Effector memory CD8-positive, alpha-beta T cell (primary cell): ENCODE data around the gene LILRB1.
"Not testable (repeated sequence)": the region's sequence is repeated elsewhere in the genome, so short reads cannot be mapped to it uniquely, and the experiment has no call there.

ENCODE experiments used
- ATAC-seq: fragments of 150-1000 bp; cut with Tn5 transposase; replicated peaks from 2 replicates; pipeline ENCODE4 v1.10.0; 2021; ENCODE audit warnings: mild to moderate bottlenecking, moderate library complexity
- DNase-seq, 3 experiments: peaks; one replicate each; pipeline ENCODE4 v3.0.0; 2021
- H3K27ac Mint-ChIP-seq, 2 donors: one replicate each; pipeline ENCODE4 v1.8.0; 2022; ENCODE audit warnings: mild to moderate bottlenecking in 2 of 2, mixed read lengths in 2 of 2, moderate library complexity in 2 of 2
- H3K27me3 Mint-ChIP-seq, 2 donors: one replicate each; pipeline ENCODE4 v1.8.0; 2022; ENCODE audit warnings: mixed read lengths in 2 of 2
- H3K36me3 Mint-ChIP-seq: one replicate; pipeline ENCODE4 v1.8.0; 2022; ENCODE audit warnings: mild to moderate bottlenecking, moderate library complexity, mixed read lengths; ENCODE audit not compliant: insufficient read depth
- H3K4me1 Mint-ChIP-seq, 2 donors: one replicate each; pipeline ENCODE4 v1.8.0; 2022; ENCODE audit warnings: low read depth in 2 of 2, mixed read lengths in 2 of 2
- H3K4me3 Mint-ChIP-seq, 2 donors: one replicate each; pipeline ENCODE4 v1.8.0; 2022; ENCODE audit warnings: mild to moderate bottlenecking in 2 of 2, mixed read lengths in 2 of 2, moderate library complexity in 2 of 2
- H3K9me3 Mint-ChIP-seq, 2 donors: one replicate each; pipeline ENCODE4 v1.8.0; 2022; ENCODE audit warnings: mixed read lengths in 2 of 2
- total RNA-seq, 9 experiments: gene quantifications; one replicate each; lab custom pipeline; 2026; lab: John Stamatoyannopoulos, UW

The LILRB1 gene
- 0.13 to 25.2 (median 1.5) reads per million in 9 experiments for total RNA-seq

DNA sequence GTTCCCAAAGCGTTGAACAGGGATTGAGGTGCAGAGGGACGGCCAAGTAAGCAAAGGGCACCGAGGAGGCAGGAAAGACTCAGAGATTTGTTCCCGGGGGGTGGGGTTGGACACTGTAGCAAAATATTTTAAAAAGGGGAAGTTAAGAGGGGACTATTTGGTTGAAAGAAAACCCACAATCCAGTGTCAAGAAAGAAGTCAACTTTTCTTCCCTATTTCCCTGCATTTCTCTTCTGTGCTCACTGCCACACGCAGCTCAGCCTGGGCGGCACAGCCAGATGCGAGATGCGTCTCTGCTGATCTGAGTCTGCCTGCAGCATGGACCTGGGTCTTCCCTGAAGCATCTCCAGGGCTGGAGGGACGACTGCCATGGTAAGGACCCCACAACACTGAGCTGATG is at the start of gene LILRB1:
TSS of gene LILRB1 (plus strand) at position 223 of the 400 bp plus-strand sequence. CDS start 590 bp downstream, outside the sequence.
- Mint-ChIP-seq H3K4me3 (peak within 1 kb of the TSS; percentile 71 to 72), H3K27me3 (peaks cover 18 to 65% of the 10 kb centered on the region in 2 donors), H3K4me1 (peaks cover 11 to 30% of the 10 kb centered on the region in 2 donors), H3K27ac (peak within 1 kb of the TSS; percentile 29 to 85)
- DNase-seq, ATAC-seq, H3K36me3 Mint-ChIP-seq, H3K9me3 Mint-ChIP-seq: not testable (repeated sequence)

- Mint-ChIP-seq H3K4me3 (no peak overlapping the region), H3K4me1 (peaks cover 0 to 2% of the 10 kb centered on the region in 2 donors), H3K27ac (no peak overlapping the region), H3K36me3 (no peaks in the 10 kb centered on the region), H3K9me3 (peaks cover 0 to 2% of the 10 kb centered on the region in 2 donors), H3K27me3 (peaks cover 80 to 84% of the 10 kb centered on the region in 2 donors)
- DNase-seq (no peak), ATAC-seq (no peak)
Measured at GRCh38 chr19:54586397-54586796, 43.9 kb upstream of the LILRB1 start.

DNA sequence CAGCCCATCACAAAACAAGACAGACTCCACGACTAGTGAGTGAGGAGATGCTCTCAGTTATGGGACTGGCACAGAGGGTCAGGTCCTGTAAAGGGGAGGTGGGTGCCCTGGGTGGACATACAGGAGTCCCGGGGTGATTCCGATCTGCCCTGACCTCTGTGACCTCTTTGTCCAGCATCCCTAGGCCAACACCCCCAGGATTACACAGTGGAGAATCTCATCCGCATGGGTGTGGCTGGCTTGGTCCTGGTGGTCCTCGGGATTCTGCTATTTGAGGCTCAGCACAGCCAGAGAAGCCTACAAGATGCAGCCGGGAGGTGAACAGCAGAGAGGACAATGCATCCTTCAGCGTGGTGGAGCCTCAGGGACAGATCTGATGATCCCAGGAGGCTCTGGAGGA is 43.3 kb upstream of the LILRB1 start:
- H3K9me3 Mint-ChIP-seq = peaks cover 0 to 2% of the 10 kb centered on the region in 2 donors
- H3K4me1 Mint-ChIP-seq = peaks cover 0 to 2% of the 10 kb centered on the region in 2 donors
- ATAC-seq (no peak), DNase-seq (no peak)
- H3K4me3 Mint-ChIP-seq = no peak overlapping the region
- peaks cover 84 to 86% of the 10 kb centered on the region in 2 donors for H3K27me3 Mint-ChIP-seq
- no peak overlapping the region for H3K27ac Mint-ChIP-seq
- H3K36me3 Mint-ChIP-seq = no peaks in the 10 kb centered on the region

- not testable (repeated sequence) for H3K4me1 Mint-ChIP-seq, DNase-seq, H3K36me3 Mint-ChIP-seq, H3K9me3 Mint-ChIP-seq, H3K27ac Mint-ChIP-seq
- Mint-ChIP-seq H3K27me3 (peaks cover 64 to 85% of the 10 kb centered on the region in 2 donors), H3K4me3 (peak within 1 kb of the TSS in 1 of 2 donors; percentile 37)
- ATAC-seq = peak; percentile 21
Measured at GRCh38 chr19:54593445-54593844, 36.8 kb upstream of the LILRB1 start, which contains the start of gene LILRA1. Gene LILRA1, plus strand, starts transcription at chr19:54593632. Its CDS starts 613 bp downstream, at chr19:54594245.

DNA sequence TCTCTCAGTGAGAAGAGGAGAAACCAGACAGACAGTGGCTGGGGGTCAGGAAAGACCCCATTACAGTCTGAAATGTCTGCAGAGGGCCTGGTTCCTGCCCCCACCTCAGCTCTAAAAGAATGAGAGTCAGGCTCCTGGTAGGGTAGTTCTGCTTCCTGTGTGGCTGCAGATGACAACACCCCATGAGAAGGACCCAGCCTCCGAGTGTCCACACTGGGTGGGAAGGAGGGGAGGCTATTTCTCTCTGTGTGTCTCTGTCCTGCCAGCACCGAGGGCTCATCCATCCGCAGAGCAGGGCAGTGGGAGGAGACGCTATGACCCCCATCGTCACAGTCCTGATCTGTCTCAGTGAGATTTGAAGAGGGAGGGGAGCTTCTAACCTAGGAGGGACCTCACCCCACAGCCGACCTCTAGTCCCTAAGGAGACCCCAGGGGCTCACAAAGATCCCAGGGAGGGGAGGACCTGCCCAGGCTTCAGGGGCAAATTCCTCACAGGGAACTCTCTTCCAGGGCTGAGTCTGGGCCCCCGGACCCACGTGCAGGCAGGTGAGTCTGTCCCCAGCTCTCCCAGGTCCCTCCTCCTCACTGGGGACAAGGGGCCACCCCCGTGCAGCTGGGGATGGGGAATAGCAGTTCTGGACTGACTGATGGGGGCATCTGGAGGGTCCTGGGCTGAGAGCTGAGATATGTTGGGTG is 36.2 kb upstream of the LILRB1 start:
- H3K36me3 Mint-ChIP-seq, H3K9me3 Mint-ChIP-seq, DNase-seq, H3K4me1 Mint-ChIP-seq, H3K27ac Mint-ChIP-seq, ATAC-seq: not testable (repeated sequence)
- Mint-ChIP-seq H3K4me3 (peak overlapping the region in 1 of 2 donors; percentile 37), H3K27me3 (peaks cover 59 to 78% of the 10 kb centered on the region in 2 donors)

- H3K27ac Mint-ChIP-seq = no peak overlapping the region
- ATAC-seq = no peak
- H3K4me3 Mint-ChIP-seq = no peak overlapping the region
- no peak for DNase-seq
- H3K9me3 Mint-ChIP-seq = peaks cover 0 to under 1% of the 10 kb centered on the region in 2 donors
- peaks cover 52 to 72% of the 10 kb centered on the region in 2 donors for H3K27me3 Mint-ChIP-seq
- peaks cover 4% of the 10 kb centered on the region for H3K36me3 Mint-ChIP-seq
- H3K4me1 Mint-ChIP-seq = peaks cover 0 to 3% of the 10 kb centered on the region in 2 donors
Measured at GRCh38 chr19:54594737-54595136, 35.5 kb upstream of the LILRB1 start.

- not testable (repeated sequence) for H3K9me3 Mint-ChIP-seq, H3K27ac Mint-ChIP-seq, H3K4me3 Mint-ChIP-seq, H3K36me3 Mint-ChIP-seq, DNase-seq, H3K4me1 Mint-ChIP-seq, ATAC-seq
- H3K27me3 Mint-ChIP-seq = peaks cover 59 to 80% of the 10 kb centered on the region in 2 donors
Measured at GRCh38 chr19:54595680-54596436, 34.4 kb upstream of the LILRB1 start.

DNA sequence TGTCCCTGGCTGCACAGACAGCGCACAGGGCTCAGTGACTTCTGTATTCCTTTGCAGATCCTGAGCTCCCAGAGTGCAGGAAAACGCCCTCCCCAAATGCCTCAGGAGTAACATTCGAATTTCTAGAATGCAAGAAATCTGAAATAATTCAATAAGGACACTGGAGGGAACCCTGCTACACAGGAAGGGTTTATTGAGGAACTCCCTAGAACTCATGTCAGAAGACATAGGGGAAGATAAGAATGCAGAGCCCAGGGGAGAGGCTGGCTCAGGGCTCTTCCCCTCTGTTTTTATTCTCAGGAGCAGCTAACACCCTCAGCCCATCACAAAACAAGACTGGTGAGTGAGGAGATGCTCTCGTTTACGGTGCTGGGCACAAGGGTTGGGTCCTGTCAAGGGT is 30.1 kb upstream of the LILRB1 start:
- Mint-ChIP-seq H3K27me3 (peaks cover 30 to 44% of the 10 kb centered on the region in 2 donors), H3K9me3 (no peaks in the 10 kb centered on the region), H3K4me3 (no peak overlapping the region), H3K27ac (no peak overlapping the region), H3K36me3 (peaks cover under 1% of the 10 kb centered on the region), H3K4me1 (peaks cover 5 to 15% of the 10 kb centered on the region in 2 donors)
- ATAC-seq (no peak), DNase-seq (no peak)

GRCh38 chr19:54606230-54606629 is 24.1 kb upstream of the LILRB1 start:
- H3K4me3 Mint-ChIP-seq = no peak overlapping the region

DNA sequence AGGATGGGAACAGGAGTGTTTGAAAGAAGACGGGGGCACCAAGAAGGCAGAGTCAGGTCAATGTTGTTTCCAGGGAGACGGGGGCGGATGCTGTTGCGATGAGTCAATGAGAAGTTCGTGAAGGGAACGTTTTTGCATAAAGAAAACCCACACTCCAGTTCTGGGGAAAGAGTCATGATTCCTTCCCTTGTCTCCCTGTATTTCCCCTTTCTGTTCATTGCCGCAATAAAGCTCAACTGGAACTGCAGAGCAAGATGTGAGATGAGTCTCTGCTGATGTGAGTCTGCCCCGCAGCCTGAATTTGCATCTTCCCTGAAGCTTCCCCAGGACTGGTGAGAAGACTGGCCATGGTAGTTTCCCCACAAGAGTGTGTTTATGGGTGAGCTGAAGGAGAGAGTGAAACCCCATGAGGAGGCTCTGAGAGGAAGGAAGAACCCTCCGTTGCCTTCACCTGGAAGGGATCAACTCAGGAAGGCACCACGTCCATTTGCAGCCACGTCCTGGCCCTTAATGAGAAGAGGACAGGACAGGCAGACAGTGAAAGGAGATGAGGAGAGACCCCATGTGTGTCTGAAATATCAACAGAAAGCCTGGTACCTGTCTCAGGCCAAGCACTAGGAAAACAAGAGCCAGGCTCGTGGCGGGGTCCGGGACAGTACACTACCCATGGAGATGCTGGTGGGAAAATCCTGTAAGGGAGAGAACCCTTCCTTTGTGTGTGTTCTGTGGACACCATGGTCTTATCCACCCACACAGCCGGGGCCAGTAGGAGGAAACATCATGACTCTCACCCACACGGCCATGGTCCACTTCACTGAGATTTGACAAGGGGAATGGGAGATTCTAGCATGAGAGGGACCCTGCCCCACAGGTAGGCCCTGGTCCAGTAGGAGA is 23.1 kb upstream of the LILRB1 start:
- no peak for ATAC-seq

More at GRCh38 chr19:54606230-54606629, 24.1 kb upstream of the LILRB1 start:
- H3K4me1 Mint-ChIP-seq = peaks cover 6 to 13% of the 10 kb centered on the region in 2 donors
- no peaks in the 10 kb centered on the region for H3K9me3 Mint-ChIP-seq
- ATAC-seq (no peak), DNase-seq (no peak)
- H3K27me3 Mint-ChIP-seq = peaks cover 28 to 50% of the 10 kb centered on the region in 2 donors
- H3K36me3 Mint-ChIP-seq = no peaks in the 10 kb centered on the region
- no peak overlapping the region for H3K27ac Mint-ChIP-seq

DNA sequence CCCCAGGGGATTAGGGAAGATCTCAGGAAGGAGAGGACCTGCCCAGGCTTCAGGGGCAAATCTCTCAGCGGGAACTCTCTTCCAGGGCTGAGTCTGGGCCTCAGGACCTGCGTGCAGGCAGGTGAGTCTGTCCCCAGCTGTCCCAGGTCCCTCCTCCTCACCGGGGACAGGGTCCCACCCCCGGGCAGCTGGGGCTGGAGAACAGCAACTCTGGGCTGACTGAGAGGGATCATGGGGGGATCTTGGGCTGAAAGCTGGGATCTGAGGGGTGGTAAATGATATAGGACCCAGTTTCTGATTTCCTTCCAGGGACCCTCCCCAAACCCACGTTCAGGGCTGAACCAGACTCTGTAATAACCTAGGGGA is 22.5 kb upstream of the LILRB1 start:
- no peak overlapping the region for H3K4me3 Mint-ChIP-seq
- peaks cover 26 to 47% of the 10 kb centered on the region in 2 donors for H3K27me3 Mint-ChIP-seq
- no peak overlapping the region for H3K27ac Mint-ChIP-seq
- no peak for DNase-seq
- H3K9me3 Mint-ChIP-seq = no peaks in the 10 kb centered on the region
- no peak for ATAC-seq
- H3K4me1 Mint-ChIP-seq = peaks cover 2% of the 10 kb centered on the region in 2 donors
- no peaks in the 10 kb centered on the region for H3K36me3 Mint-ChIP-seq

More for the DNA sequence above, 23.1 kb upstream of the LILRB1 start:
- Mint-ChIP-seq H3K27me3 (peaks cover 26 to 47% of the 10 kb centered on the region in 2 donors), H3K36me3 (no peaks in the 10 kb centered on the region), H3K9me3 (no peaks in the 10 kb centered on the region), H3K4me1 (peaks cover 3 to 8% of the 10 kb centered on the region in 2 donors), H3K4me3 (no peak overlapping the region), H3K27ac (peak overlapping the region in 1 of 2 donors; percentile 2)
- no peak for DNase-seq

GRCh38 chr19:54608205-54608604 is 22.1 kb upstream of the LILRB1 start:
- peaks cover 0 to 2% of the 10 kb centered on the region in 2 donors for H3K4me1 Mint-ChIP-seq
- H3K36me3 Mint-ChIP-seq = no peaks in the 10 kb centered on the region
- no peak overlapping the region for H3K27ac Mint-ChIP-seq
- H3K27me3 Mint-ChIP-seq = peaks cover 26 to 47% of the 10 kb centered on the region in 2 donors
- no peak for DNase-seq
- H3K4me3 Mint-ChIP-seq = no peak overlapping the region
- H3K9me3 Mint-ChIP-seq = no peaks in the 10 kb centered on the region
- ATAC-seq = no peak

DNA sequence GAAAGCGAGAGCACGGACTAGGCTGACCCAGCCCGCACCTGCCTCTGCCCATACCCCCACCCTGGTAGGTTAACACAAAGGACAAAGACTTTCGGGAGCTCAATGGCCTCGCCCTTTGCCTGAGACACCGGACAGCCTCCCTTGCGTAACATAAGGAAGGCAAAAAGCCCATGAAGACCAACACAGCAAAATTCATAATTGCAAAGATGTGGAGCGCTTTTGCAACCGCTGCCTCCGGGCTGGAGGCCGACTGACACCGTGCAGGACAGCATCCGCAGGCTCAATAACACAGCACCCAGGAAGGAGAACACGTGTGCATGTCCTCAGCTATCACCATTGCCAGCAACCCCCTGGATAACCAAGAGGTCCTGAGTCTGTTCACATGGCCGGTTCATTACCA is 21.5 kb upstream of the LILRB1 start:
- Mint-ChIP-seq H3K27ac (no peak overlapping the region), H3K4me1 (peaks cover 0 to 2% of the 10 kb centered on the region in 2 donors), H3K27me3 (peaks cover 26 to 47% of the 10 kb centered on the region in 2 donors), H3K36me3 (no peaks in the 10 kb centered on the region), H3K4me3 (no peak overlapping the region), H3K9me3 (no peaks in the 10 kb centered on the region)
- DNase-seq = no peak
- ATAC-seq = no peak
